HG02642 (cell line): ENCODE results near the gene DPPA5.
A peak's percentile ranks its signal among the peaks of the same experiment; 100 is the strongest.
"Not testable (repeated sequence)": the region's sequence is repeated elsewhere in the genome, so short reads cannot be mapped to it uniquely, and the experiment has no call there.

Source experiments
- ATAC-seq: cut with Tn5 transposase; IDR thresholded peaks from one replicate; pipeline ENCODE4 v1.9.1; 2021; ENCODE audit warnings: mild to moderate bottlenecking; ENCODE audit not compliant: unreplicated experiment, poor library complexity

DPPA5 gene

GRCh38 chr6:73367761-73368355, 13.8 kb upstream of the DPPA5 start:
- no peak for ATAC-seq

- no peak for ATAC-seq
These were observed 10.5 kb upstream of the DPPA5 start for GRCh38 chr6:73364549-73364948.

GRCh38 chr6:73364121-73364520, 10.0 kb upstream of the DPPA5 start:
- ATAC-seq: no peak

GRCh38 chr6:73363537-73363875, 9.4 kb upstream of the DPPA5 start:
- ATAC-seq: no peak

- no peak for ATAC-seq
These were observed 8.9 kb upstream of the DPPA5 start for GRCh38 chr6:73362869-73363536.

GRCh38 chr6:73362358-73362757, 8.3 kb upstream of the DPPA5 start, which contains the start of gene KHDC3L:
KHDC3L (plus strand) TSS chr6:73362658; CDS start chr6:73362730, 72 bp downstream.
- ATAC-seq: no peak

- no peak for ATAC-seq
These were observed 4.8 kb downstream of the DPPA5 start for GRCh38 chr6:73349311-73349710.

- ATAC-seq: no peak
These were observed 5.4 kb downstream of the DPPA5 start for GRCh38 chr6:73348550-73349204.

GRCh38 chr6:73343164-73343563, 10.9 kb downstream of the DPPA5 start:
- ATAC-seq: no peak

GRCh38 chr6:73342174-73342573, 11.9 kb downstream of the DPPA5 start:
- ATAC-seq: no peak

- ATAC-seq: no peak
These were observed 12.7 kb downstream of the DPPA5 start for GRCh38 chr6:73341335-73341734.

- ATAC-seq: no peak
These were observed 14.0 kb downstream of the DPPA5 start for GRCh38 chr6:73340048-73340447.

- ATAC-seq: no peak
These were observed 14.7 kb downstream of the DPPA5 start for GRCh38 chr6:73339340-73339739.

GRCh38 chr6:73329201-73329600, 24.9 kb downstream of the DPPA5 start:
- peak; percentile 49 for ATAC-seq

- ATAC-seq: no peak
These were observed 25.3 kb downstream of the DPPA5 start for GRCh38 chr6:73328790-73329189.

- ATAC-seq: no peak
These were observed 28.4 kb downstream of the DPPA5 start for GRCh38 chr6:73325656-73326055.

GRCh38 chr6:73323323-73323722, 30.8 kb downstream of the DPPA5 start:
- ATAC-seq: no peak

- no peak for ATAC-seq
These were observed 39.2 kb downstream of the DPPA5 start for GRCh38 chr6:73314577-73315492.

- ATAC-seq: not testable (repeated sequence)
These were observed 43.6 kb downstream of the DPPA5 start for GRCh38 chr6:73310503-73310845.

GRCh38 chr6:73309785-73310502, 44.1 kb downstream of the DPPA5 start:
- peak; percentile 99 for ATAC-seq
